ENCODE data around the gene TBRG1.

GRCh38 chr11:124633355-124633754, 10.7 kb downstream of the TBRG1 start:
- TF ChIP-seq CTCF (conservative IDR thresholded peaks at IDR 0.05; ENCODE audit: low read length) (peak; percentile 64), EZH2phosphoT487 (IDR thresholded peaks at IDR 0.05; ENCODE audit: borderline replicate concordance, low read depth, low read length) (no peak)
